ENCODE results near the gene THOC5.

THOC5 gene

GRCh38 chr22:29484642-29485041 is 68.9 kb downstream of the THOC5 start:
- Histone ChIP-seq H3K27me3 (peaks cover 0 to 39% of the 10 kb centered on the region in 2 donors), H3K4me3 (no peak overlapping the region), H3K36me3 (no peaks in the 10 kb centered on the region), H3K27ac (no peak overlapping the region), H3K4me1 (peaks cover 0 to 17% (median 13%) of the 10 kb centered on the region in 4 donors), H3K9me3 (no peaks in the 10 kb centered on the region)
- TF ChIP-seq CTCF (IDR thresholded peaks at IDR 0.05) = no peak
- intact Hi-C loops (cut with DNase I; ENCODE audit: low total_unique reads) = no loop called here
- no peak for DNase-seq

- H3K36me3 ChIP-seq = no peaks in the 10 kb centered on the region
- DNase-seq = no peak
- H3K4me3 ChIP-seq = no peak overlapping the region
- no peak for TF ChIP-seq CTCF (IDR thresholded peaks at IDR 0.05)
- peaks cover 0 to 20% (median 13%) of the 10 kb centered on the region in 4 donors for H3K4me1 ChIP-seq
- no peak overlapping the region for H3K27ac ChIP-seq
- intact Hi-C loops (cut with DNase I; ENCODE audit: low total_unique reads) = no loop called here
- no peaks in the 10 kb centered on the region for H3K9me3 ChIP-seq
- H3K27me3 ChIP-seq = peaks cover 0 to 52% of the 10 kb centered on the region in 2 donors
Measured at GRCh38 chr22:29483254-29483653, 70.3 kb downstream of the THOC5 start.

GRCh38 chr22:29482726-29483125 is 70.8 kb downstream of the THOC5 start:
- no peak overlapping the region for H3K27ac ChIP-seq
- peaks cover 0 to 20% (median 13%) of the 10 kb centered on the region in 4 donors for H3K4me1 ChIP-seq
- peaks cover 0 to 58% of the 10 kb centered on the region in 2 donors for H3K27me3 ChIP-seq
- no peak overlapping the region for H3K4me3 ChIP-seq
- no peaks in the 10 kb centered on the region for H3K36me3 ChIP-seq
- intact Hi-C loops (cut with DNase I; ENCODE audit: low total_unique reads) = no loop called here
- TF ChIP-seq CTCF (IDR thresholded peaks at IDR 0.05) = no peak
- DNase-seq = no peak
- H3K9me3 ChIP-seq = no peaks in the 10 kb centered on the region

GRCh38 chr22:29482253-29482652 is 71.3 kb downstream of the THOC5 start:
- no peaks in the 10 kb centered on the region for H3K9me3 ChIP-seq
- DNase-seq = no peak
- no peak overlapping the region for H3K27ac ChIP-seq
- TF ChIP-seq CTCF (IDR thresholded peaks at IDR 0.05) = no peak
- intact Hi-C loops (cut with DNase I; ENCODE audit: low total_unique reads) = no loop called here
- H3K36me3 ChIP-seq = no peaks in the 10 kb centered on the region
- peaks cover 0 to 20% (median 13%) of the 10 kb centered on the region in 4 donors for H3K4me1 ChIP-seq
- H3K27me3 ChIP-seq = peaks cover 0 to 61% of the 10 kb centered on the region in 2 donors
- no peak overlapping the region for H3K4me3 ChIP-seq

GRCh38 chr22:29481265-29482000 is 72.1 kb downstream of the THOC5 start:
- no peak for DNase-seq
- peaks cover 0 to 20% (median 13%) of the 10 kb centered on the region in 4 donors for H3K4me1 ChIP-seq
- peaks cover 0 to 69% of the 10 kb centered on the region in 2 donors for H3K27me3 ChIP-seq
- peak overlapping the region in 1 of 2 donors; percentile 31 for H3K4me3 ChIP-seq
- H3K36me3 ChIP-seq = no peaks in the 10 kb centered on the region
- H3K9me3 ChIP-seq = no peaks in the 10 kb centered on the region
- H3K27ac ChIP-seq = no peak overlapping the region
- intact Hi-C loops (cut with DNase I; ENCODE audit: low total_unique reads) = no loop called here
- no peak for TF ChIP-seq CTCF (IDR thresholded peaks at IDR 0.05)
